NCI-H1105 (cell line): ENCODE data around the gene SIL1.
A peak's percentile ranks its signal among the peaks of the same experiment; 100 is the strongest.
"Not testable (repeated sequence)": the region's sequence is repeated elsewhere in the genome, so short reads cannot be mapped to it uniquely, and the experiment has no call there.

Experiments used
- DNase-seq: peaks from one replicate; lab custom pipeline; 2025; lab: John Stamatoyannopoulos, UW

SIL1 gene

DNA sequence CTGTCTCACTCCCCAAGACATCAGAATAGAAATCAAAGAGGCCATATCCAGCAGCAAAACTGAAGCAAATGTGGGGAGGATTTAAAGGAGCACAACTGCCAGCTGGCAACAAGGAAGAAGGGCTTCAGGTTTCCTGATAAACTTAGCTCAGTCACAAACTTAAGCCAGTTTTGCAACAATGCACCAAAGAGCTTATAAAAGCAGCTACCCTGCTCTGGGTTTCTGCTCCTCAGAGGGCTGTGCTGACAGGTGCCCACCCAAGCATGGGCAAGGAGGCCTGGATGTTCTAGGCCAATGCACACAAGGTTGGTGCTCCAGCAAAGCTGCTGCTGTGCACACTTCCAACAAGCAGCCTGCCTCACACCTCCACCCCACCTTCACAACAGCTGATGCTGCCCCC is 132.9 kb downstream of the SIL1 start:
- no peak for DNase-seq

DNA sequence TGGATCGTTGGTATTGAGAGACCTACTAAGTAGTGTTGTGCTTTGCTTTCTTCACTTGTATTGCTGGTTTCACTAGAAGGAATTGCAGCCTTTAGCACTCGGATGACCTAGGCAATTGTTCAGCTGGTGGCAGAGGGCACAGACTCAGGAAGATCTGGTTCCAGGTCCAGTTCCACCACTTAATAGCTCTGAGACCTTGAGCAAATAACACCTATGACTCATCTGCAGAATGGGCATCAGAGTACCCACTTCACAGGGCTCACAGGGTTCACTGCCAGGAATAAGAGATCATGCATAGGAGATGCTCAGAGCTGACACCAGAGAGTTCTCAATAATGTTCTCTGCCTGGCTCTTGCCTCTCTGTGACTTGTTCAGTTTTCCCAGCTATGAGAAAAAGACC is 133.6 kb downstream of the SIL1 start:
- no peak for DNase-seq

GRCh38 chr5:139063664-139064054 is 134.5 kb downstream of the SIL1 start:
- DNase-seq = no peak

DNA sequence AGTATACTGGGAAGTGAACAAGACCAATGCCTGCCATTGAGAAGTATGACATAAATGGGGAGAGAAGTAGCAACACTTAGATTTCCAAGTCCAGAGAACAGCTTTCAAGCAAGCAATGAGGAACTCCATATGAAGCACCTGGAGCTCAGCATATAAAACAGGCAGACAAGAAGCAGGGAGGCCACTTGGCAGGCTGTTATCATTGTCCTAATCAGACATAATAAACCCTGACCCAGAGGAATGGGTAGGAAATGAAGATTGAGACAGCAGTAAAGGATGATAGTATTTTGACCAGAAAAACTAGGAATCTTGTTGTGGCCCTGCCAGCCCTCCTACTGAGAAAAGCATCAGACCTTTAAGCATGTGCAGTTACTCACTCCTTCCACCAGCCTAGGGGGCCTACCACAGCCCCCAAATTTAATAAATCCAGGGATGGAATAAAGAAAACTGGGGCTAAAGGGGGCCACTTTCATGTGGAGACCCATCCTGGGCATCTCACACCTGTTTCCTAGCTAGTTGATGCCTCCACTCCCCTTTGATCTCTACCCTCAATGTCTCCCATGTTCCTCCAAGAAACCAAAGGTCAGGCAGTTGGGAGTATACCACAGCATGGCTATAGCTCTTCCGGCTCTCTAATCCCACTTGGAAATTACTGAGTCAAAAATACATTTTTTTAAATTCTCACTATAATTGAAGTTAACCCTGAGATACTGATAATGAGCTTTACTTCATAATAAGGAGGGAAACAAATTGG is 135.1 kb downstream of the SIL1 start:
- no peak for DNase-seq

- peak; percentile 79 for DNase-seq
Observed at GRCh38 chr5:139061856-139062255, 136.3 kb downstream of the SIL1 start.

DNA sequence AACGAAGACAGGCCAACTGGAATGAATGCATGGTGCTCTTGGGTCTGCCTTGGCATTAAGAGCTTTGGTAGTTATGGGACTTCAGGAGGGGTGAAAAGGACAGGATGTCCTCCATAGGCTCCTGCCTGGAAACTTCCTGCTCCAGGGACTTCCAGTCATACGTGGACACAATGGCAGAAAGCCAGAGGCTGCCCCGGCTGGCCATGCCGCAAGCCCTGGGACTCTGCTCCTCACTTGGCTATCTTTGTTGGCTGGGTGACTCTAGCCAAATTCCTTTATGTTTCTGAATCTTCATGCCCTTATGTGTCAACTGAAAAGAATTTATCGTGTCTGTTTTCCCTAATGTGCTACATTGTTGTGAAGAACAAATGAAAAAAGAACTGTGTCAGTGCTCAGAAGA is 136.9 kb downstream of the SIL1 start:
- DNase-seq = no peak

DNA sequence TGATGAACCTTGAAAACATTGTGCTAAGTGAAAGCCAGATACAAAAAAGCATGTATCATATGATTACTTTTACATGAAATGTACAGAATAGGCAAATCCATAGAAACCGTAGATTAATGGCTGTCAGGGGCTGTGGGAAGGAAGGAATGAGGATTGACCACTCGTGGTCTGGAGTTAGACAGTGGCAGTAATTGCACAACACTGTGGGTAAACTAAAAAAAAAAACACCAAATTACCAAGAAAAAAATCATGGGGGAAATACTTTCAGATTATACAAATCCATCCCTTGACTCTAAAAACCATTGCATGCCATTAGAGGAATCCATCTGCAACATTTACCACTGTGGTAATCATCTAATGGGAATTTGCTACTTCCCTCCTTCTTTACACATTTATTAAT is 140.0 kb downstream of the SIL1 start:
- no peak for DNase-seq

- not testable (repeated sequence) for DNase-seq
Observed at GRCh38 chr5:139057045-139057939, 140.9 kb downstream of the SIL1 start.

DNA sequence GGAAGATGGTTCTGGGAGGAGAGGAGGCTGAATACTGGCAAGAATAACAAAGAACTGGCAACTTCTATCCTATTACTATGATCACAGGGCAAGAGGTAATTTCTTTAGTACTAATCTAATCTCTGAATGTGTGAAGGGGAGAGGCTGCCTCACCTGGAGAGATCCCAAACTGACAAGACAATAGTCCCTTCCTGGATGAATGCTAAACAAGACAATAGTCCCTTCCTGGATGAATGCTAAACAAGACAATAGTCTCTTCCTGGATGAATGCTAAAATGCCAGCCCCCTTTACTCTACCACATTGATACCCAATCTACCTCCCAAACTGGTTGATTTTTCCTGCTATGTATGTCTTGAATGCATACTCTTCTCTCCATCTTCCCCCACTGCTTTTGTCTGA is 145.2 kb downstream of the SIL1 start:
- DNase-seq = no peak

- no peak for DNase-seq
Observed at GRCh38 chr5:139051392-139051791, 146.8 kb downstream of the SIL1 start.

DNA sequence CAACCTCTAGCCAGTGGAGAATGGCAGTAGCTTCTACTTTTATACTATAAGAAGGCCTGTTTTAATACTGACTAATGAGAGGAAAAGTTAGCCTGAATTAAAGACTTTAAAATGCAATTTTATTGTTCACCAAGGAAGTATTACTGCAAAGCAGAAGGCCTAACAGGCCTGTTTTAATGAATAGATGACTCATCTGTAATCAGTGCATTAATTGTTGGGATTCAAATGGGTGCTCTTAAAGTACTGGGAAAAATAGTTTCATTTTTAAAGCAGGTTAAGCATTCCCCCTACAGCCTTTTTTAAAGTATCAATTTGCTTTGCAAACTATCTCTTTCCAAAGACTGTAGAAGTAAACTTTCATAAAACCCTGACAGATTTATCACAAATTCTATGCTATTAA is 147.7 kb downstream of the SIL1 start:
- DNase-seq = no peak

- DNase-seq = no peak
Observed at GRCh38 chr5:139049780-139050179, 148.4 kb downstream of the SIL1 start.

DNA sequence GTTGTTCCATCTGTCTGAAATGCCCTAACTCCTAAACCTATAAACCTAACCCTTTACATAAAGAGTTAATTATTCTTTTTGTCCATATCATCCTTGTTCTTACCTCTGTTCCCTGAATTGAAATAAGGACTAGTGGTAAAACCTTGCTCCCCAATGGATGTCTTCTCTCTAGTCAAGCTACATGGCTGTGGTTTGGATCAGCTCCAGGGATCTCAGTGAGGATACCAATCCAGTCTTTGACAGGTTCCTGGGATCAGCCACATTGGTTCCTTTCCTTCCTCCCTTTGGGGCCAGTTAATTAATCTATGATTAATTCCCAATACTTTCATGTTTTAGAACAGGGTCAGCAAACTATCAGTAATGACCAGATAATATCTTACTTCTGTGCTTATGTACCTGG is 151.6 kb downstream of the SIL1 start:
- no peak for DNase-seq

GRCh38 chr5:139043157-139043905 is 154.8 kb downstream of the SIL1 start:
- DNase-seq = no peak

DNA sequence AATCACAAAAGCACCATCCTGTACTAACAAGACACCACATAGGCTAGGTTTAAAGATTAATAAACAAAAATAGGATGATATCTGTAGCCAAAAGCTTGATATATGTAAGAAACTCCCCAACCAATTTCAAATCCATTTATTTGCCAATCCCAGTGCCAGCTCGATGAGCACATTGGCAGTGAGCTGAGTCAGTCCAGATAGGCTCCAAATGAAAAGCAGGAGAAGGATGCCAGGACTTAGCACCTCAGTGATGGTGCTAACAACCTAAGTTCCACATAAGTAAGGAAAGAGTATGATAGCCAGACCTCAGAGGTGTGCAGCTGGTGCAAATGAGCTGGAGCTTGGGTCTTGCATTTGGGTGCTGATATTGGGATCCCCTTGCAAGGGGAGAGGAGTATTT is 158.1 kb downstream of the SIL1 start:
- DNase-seq = no peak

GRCh38 chr5:139038613-139039305 is 159.4 kb downstream of the SIL1 start:
- DNase-seq = no peak

- no peak for DNase-seq
Observed at GRCh38 chr5:139037732-139038131, 160.4 kb downstream of the SIL1 start.

GRCh38 chr5:139036332-139036731 is 161.8 kb downstream of the SIL1 start:
- not testable (repeated sequence) for DNase-seq

DNA sequence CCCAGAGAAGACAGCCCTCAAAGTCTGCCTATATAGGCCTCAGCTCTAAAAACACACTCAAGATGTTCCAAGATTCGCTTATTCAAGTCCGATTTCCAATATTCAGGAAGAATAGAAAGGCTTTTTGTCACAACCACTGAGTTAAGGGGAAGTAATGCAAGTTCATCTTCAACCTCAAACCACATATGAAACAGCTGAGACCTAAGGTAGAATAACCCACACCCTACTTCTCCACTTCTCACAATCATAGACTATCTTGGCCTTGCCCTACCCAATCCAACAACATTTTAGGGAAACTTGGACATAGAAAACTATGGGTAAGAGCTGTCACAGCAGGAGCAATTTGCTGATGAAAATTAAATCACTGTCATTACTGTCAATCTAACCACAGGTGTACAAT is 171.0 kb downstream of the SIL1 start:
- no peak for DNase-seq

DNA sequence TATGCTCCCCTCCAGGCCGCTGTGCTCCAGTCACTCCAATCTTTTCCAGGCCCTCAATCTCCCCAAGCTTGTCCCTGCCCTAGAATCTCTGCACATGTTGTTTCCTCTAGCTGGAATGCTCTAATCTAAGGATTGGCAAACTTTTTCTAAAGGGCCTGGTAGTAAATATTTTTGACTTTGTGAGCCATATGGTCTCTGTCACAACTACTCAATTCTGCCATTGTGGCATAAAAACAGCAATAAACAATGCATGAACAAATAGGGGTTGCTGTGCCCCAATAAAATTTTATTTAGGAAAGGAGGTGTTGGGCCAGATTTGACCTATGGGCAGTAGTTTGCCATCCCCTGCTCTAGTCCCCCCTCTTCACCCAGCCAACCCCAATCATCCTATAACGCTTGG is 172.5 kb downstream of the SIL1 start:
- DNase-seq = no peak

DNA sequence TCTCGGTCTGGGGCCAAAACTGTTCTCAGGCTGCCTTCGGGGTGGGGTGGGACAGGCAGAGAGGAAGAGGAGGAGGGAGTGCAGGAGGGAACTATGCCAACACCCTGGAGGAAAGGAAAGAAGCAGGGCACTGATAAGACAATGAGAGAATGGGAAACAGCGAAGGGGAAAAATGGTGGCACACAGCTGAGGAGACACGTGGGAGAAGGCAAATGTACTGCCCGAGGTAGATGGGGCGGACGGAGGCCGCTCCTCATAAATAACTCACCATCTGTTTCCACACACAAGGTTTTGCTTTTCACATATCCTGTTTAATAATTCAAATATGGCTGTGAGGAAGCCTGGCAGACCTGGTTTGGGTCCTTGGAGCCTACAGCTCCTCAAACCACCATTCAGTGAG is 174.9 kb downstream of the SIL1 start:
- no peak for DNase-seq

- no peak for DNase-seq
Observed at GRCh38 chr5:139022528-139022927, 175.6 kb downstream of the SIL1 start.
